Ascending aorta (tissue), 2 donors: ENCODE data around the gene TTC9. TPM values are rescaled to one million over a fixed set of nuclear protein-coding genes. Genes with fewer than 3 reads are reported as not detected.

ENCODE experiments used
- DNase-seq, 2 donors: peaks; one replicate each; pipeline ENCODE4 v3.0.0-alpha.2; 2019; ENCODE audit warnings: low spot score in 2 of 2
- H3K27ac ChIP-seq, 2 donors: fragments of 200-600 bp; sonication (generic); one replicate each; pipeline ENCODE4 v1.5.1; 2016 to 2017; ENCODE audit warnings: mild to moderate bottlenecking in 1 of 2
- H3K27me3 ChIP-seq: fragments of 200-600 bp; sonication (generic); one replicate; pipeline ENCODE4 v1.5.1; 2017
- H3K36me3 ChIP-seq, 2 donors: fragments of 200-600 bp; sonication (generic); one replicate each; pipeline ENCODE4 v1.5.1; 2016
- H3K4me1 ChIP-seq, 2 donors: fragments of 200-600 bp; sonication (generic); one replicate each; pipeline ENCODE4 v1.5.1; 2016 to 2017; ENCODE audit warnings: mild to moderate bottlenecking in 1 of 2
- H3K4me3 ChIP-seq, 2 donors: fragments of 200-600 bp; sonication (generic); one replicate each; pipeline ENCODE4 v1.5.1; 2016 to 2017; ENCODE audit warnings: mild to moderate bottlenecking in 1 of 2
- H3K9me3 ChIP-seq, 2 donors: fragments of 200-600 bp; sonication (generic); one replicate each; pipeline ENCODE4 v1.5.1; 2016
- intact Hi-C: fragments of 100-400 bp; cut with DNase I; formaldehyde crosslinking; loops from one replicate; pipeline ENCODE4 v1.15.1; 2023
- total RNA-seq: library from RNA; depleted of rRNA; stranded (reverse); fragments of >200 nt; gene quantifications from one replicate; pipeline ENCODE4 v1.1.0, GENCODE V29; 2016
- TF ChIP-seq, protein P1 (sequence below), 3 experiments: fragments of 200-600 bp in 2 of 3; fragments of 450-650 bp in 1 of 3; sonication (generic) in 2 of 3; IDR thresholded peaks; one replicate each; pipeline ENCODE4 v1.5.1; 2016 to 2019; ENCODE audit warnings: antibody characterized with exemption in 3 of 3, mild to moderate bottlenecking in 1 of 3, moderate library complexity in 1 of 3

Gene TTC9
- total RNA-seq, 1 donor from 2014 or later = not detected

DNA sequence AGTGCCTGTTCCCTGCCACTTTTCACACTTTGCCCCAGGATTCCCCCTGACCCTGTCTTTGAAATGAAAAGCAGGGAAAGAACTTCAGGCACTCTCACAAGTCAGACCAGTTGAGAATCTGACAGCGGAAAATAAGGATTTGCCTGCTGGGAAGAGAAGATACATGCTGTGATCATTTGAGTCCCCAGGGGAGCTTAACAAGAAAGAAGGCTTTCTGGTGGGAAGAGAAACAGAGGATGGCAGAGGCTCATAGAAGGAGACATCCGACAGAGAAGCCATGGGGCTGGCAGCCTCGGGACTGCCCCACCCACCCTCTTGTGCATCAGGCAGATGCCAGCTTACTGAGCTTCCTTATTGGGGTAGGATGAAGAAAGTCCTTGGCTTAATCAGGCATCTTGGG lies 11.9 kb downstream of the TTC9 start:
- no peaks in the 10 kb centered on the region for H3K36me3 ChIP-seq
- no peak overlapping the region for H3K4me3 ChIP-seq
- TF ChIP-seq, protein P1, sequence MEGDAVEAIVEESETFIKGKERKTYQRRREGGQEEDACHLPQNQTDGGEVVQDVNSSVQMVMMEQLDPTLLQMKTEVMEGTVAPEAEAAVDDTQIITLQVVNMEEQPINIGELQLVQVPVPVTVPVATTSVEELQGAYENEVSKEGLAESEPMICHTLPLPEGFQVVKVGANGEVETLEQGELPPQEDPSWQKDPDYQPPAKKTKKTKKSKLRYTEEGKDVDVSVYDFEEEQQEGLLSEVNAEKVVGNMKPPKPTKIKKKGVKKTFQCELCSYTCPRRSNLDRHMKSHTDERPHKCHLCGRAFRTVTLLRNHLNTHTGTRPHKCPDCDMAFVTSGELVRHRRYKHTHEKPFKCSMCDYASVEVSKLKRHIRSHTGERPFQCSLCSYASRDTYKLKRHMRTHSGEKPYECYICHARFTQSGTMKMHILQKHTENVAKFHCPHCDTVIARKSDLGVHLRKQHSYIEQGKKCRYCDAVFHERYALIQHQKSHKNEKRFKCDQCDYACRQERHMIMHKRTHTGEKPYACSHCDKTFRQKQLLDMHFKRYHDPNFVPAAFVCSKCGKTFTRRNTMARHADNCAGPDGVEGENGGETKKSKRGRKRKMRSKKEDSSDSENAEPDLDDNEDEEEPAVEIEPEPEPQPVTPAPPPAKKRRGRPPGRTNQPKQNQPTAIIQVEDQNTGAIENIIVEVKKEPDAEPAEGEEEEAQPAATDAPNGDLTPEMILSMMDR (IDR thresholded peaks at IDR 0.05) = no peak
- H3K27me3 ChIP-seq = no peaks in the 10 kb centered on the region
- H3K27ac ChIP-seq = no peak overlapping the region
- intact Hi-C loops = no loop called here
- no peak for DNase-seq
- H3K4me1 ChIP-seq = no peaks in the 10 kb centered on the region
- H3K9me3 ChIP-seq = no peaks in the 10 kb centered on the region

- no peak for DNase-seq
- H3K9me3 ChIP-seq = no peaks in the 10 kb centered on the region
- H3K27ac ChIP-seq = no peak overlapping the region
- intact Hi-C loops = no loop called here
- no peaks in the 10 kb centered on the region for H3K36me3 ChIP-seq
- H3K4me3 ChIP-seq = no peak overlapping the region
- H3K27me3 ChIP-seq = no peaks in the 10 kb centered on the region
- TF ChIP-seq, protein P1 (IDR thresholded peaks at IDR 0.05) = no peak
- no peaks in the 10 kb centered on the region for H3K4me1 ChIP-seq
Observed at GRCh38 chr14:70654632-70655031, 12.9 kb downstream of the TTC9 start.

- H3K27ac ChIP-seq = no peak overlapping the region
- TF ChIP-seq, protein P1 (IDR thresholded peaks at IDR 0.05) = no peak
- H3K27me3 ChIP-seq = no peaks in the 10 kb centered on the region
- no peaks in the 10 kb centered on the region for H3K9me3 ChIP-seq
- no peak for DNase-seq
- H3K4me1 ChIP-seq = no peaks in the 10 kb centered on the region
- no peaks in the 10 kb centered on the region for H3K36me3 ChIP-seq
- intact Hi-C loops = no loop called here
- no peak overlapping the region for H3K4me3 ChIP-seq
Observed at GRCh38 chr14:70655110-70655826, 13.6 kb downstream of the TTC9 start.

- intact Hi-C loops = no loop called here
- Histone ChIP-seq H3K27ac (no peak overlapping the region), H3K36me3 (no peaks in the 10 kb centered on the region), H3K4me1 (peaks cover 0 to 7% of the 10 kb centered on the region in 2 donors), H3K27me3 (no peaks in the 10 kb centered on the region), H3K9me3 (no peaks in the 10 kb centered on the region), H3K4me3 (no peak overlapping the region)
- DNase-seq = no peak
- TF ChIP-seq, protein P1 (IDR thresholded peaks at IDR 0.05) = no peak
Observed at GRCh38 chr14:70658899-70659298, 17.2 kb downstream of the TTC9 start.

DNA sequence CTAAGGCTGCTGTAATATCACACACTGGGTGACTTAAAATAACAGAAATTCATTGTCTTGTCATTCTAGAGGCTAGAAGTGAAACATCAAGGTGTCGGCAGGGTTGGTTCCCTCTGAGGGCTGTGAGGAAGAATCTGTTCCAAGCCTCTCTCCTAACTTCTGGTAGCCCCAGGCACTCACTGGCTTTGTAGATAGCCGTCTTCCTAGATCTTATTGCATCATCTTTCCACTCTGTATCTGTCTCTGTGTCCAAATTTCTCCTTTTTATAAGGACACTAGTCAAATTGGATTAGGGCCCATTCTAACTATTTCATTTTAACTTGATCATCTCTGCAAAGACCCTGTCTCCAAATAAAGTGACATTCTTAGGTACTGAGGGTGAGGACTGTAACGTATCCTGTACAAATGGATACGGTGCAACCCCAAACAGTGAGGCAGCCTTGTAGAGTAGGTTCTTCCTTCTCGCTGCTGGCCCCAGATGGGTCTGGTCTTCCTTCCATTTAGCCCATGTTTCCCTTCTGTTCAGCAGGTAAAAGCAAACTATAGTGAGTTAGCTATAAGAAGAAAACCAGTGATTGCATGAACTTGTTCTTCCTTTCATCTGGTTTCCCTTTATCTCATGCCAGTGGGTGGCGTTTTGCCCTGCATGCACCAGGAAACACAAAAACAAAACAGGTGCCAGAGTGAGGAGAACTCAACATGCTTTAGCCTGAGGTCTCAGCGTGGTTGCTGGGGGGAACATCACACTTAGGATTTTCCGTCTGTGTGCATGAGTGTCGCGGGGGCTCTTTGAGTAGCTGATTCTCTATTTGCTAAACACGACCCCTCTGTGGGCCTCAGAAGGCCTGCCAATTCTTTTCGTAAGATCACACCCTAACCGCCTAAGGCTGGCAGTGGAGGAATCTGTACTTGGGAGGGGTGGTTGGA lies 19.5 kb downstream of the TTC9 start:
- intact Hi-C loops = no loop called here
- DNase-seq = no peak
- Histone ChIP-seq H3K9me3 (no peaks in the 10 kb centered on the region), H3K27me3 (no peaks in the 10 kb centered on the region), H3K27ac (no peak overlapping the region), H3K36me3 (no peaks in the 10 kb centered on the region), H3K4me1 (peaks cover 0 to 7% of the 10 kb centered on the region in 2 donors), H3K4me3 (no peak overlapping the region)
- TF ChIP-seq, protein P1 (IDR thresholded peaks at IDR 0.05) = no peak
